ENCODE measurements around the gene MIAT. TPM values are rescaled to one million over a fixed set of nuclear protein-coding genes. Genes with fewer than 3 reads are reported as not detected.

Gene MIAT
- total and polyA plus RNA-seq, 2 of the 13 experiments (the other 11 are each of a cell fraction or from before 2014, with no cell fraction given) = 0.04 TPM; not detected in 1

DNA sequence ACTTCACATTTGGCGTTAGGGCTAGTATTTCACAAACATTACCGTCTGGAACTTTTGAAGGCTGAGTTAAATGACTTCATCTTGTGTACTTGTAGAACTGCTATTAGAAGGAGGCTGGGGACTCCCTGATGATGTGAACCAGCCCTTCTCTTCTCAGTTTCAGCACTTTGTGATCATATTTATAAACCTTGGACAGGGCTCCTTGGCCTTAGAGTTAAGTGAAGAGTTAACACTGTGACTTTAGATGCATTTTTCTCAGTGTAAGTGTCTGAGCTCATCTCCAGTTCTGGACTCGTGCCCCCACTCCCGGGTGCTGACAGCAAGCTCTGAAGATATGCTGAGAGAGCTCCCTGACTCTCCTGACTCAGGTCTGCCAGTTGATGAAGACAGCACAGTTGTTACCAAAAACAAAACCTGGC lies 8.4 kb downstream of the MIAT start:
- Histone ChIP-seq H2AFZ (ENCODE audit: low read length) (no peak overlapping the region), H3K9me3 (ENCODE audit: low read length) (no peaks in the 10 kb centered on the region), H3K9ac (ENCODE audit: insufficient read depth, low read depth, low read length) (no peak overlapping the region), H3K36me3 (replicated peaks in 1 of 2; ENCODE audit: control insufficient read depth in 1 of 2, insufficient read depth in 2 of 2, low read length in 2 of 2) (no peaks in the 10 kb centered on the region), H3K4me3 (replicated peaks in 1 of 3; ENCODE audit: insufficient read depth in 1 of 3, low read depth in 2 of 3, low read length in 3 of 3) (no peak overlapping the region), H3K27me3 (ENCODE audit: control insufficient read depth in 1 of 2, insufficient read depth in 2 of 2, low read length in 2 of 2) (peaks cover 0 to 33% of the 10 kb centered on the region in 2 experiments; a peak in 2 of 5 replicates), H4K20me1 (ENCODE audit: insufficient read depth, low read length) (no peaks in the 10 kb centered on the region), H3K79me2 (ENCODE audit: insufficient read depth, low read length) (no peaks in the 10 kb centered on the region), H3K27ac (ENCODE audit: extremely low read length, insufficient read depth, low read length) (no peak overlapping the region), H3K4me2 (ENCODE audit: low read depth, low read length) (no peak overlapping the region), H3K4me1 (ENCODE audit: insufficient read depth, low read length) (no peaks in the 10 kb centered on the region)
- WGBS (ENCODE audit: low lambda C conversion rate) = 5% methylated on average over 4 of the region's 4 CpGs
- ChIA-PET CTCF (ENCODE audit: low intra/inter-chr PET ratio, low total read pairs) (interaction anchor here (1.3 kb wide), 1 partner anchor 301 kb away, joined by 4 read pairs; no protein-coding TSS in a partner anchor), POLR2A (no interaction called here)
- no peak for ATAC-seq
- TF ChIP-seq HNRNPK (IDR thresholded peaks at IDR 0.05; ENCODE audit: low read depth, low read length, poor library complexity, severe bottlenecking) (no peak), TOE1 (CRISPR knock-in tag; IDR thresholded peaks at IDR 0.05) (no peak), ARID2 (CRISPR knock-in tag; IDR thresholded peaks at IDR 0.05; ENCODE audit: borderline replicate concordance) (no peak), HES4 (CRISPR knock-in tag; IDR thresholded peaks at IDR 0.05; ENCODE audit: borderline replicate concordance) (no peak)
- BruUV-seq (replicated peaks) = no TSS peak
- FAIRE-seq = no peak
- DNase-seq (ENCODE audit: low spot score) = no peak
- in situ Hi-C loops (cut with HindIII; ENCODE audit: extremely low pct_ligation_motif_present, low pct_unique_long_range_greater_than_20kb) = no loop called here
- intact Hi-C loops (cut with micrococcal nuclease; ENCODE audit: unreplicated experiment) = loop anchor here (5.0 kb wide), 1 partner anchor 304 kb away; no protein-coding TSS in a partner anchor

DNA sequence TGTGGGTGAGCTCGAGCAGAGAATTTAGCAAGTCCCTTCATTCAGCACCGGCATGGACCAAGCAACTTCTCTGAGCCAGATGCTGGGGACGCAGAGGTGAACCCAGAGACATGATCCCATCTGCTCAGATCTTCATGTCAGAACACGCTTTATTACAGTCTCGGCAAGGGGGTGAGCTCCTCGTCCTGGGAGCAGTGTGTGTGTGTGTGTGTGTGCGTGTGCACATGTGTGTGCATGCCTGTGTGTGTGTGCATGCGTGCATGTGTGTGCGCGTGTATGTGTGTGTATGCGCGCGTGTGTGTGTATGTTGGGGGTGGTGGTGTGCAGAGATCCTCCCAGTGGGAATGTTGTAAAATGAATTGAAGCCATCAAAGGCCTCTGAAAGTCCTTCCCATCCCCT lies 9.8 kb downstream of the MIAT start:
- no peak overlapping the region for H3K27ac ChIP-seq (ENCODE audit: extremely low read length, insufficient read depth, low read length)
- in situ Hi-C loops (cut with HindIII; ENCODE audit: extremely low pct_ligation_motif_present, low pct_unique_long_range_greater_than_20kb) = no loop called here
- CTCF ChIA-PET (ENCODE audit: low intra/inter-chr PET ratio, low total read pairs) = no interaction called here
- POLR2A ChIA-PET = no interaction called here
- FAIRE-seq (no peak), ATAC-seq (no peak), DNase-seq (ENCODE audit: low spot score) (no peak)
- H3K27me3 ChIP-seq (ENCODE audit: control insufficient read depth in 1 of 2, insufficient read depth in 2 of 2, low read length in 2 of 2) = peaks cover 0 to 22% of the 10 kb centered on the region in 2 experiments; a peak in 2 of 5 replicates
- H3K9me3 ChIP-seq (ENCODE audit: low read length) = 0 out of 2 replicates have a peak, but pooled peaks cover 2% of the 10 kb centered on the region
- intact Hi-C loops (cut with micrococcal nuclease; ENCODE audit: unreplicated experiment) = loop anchor here (5.0 kb wide), 1 partner anchor 305 kb away; no protein-coding TSS in a partner anchor
- no TSS peak for BruUV-seq (replicated peaks)
- 0% methylated on average over 1 of the region's 13 CpGs for WGBS (ENCODE audit: low lambda C conversion rate)
- H3K4me2 ChIP-seq (ENCODE audit: low read depth, low read length) = no peak overlapping the region
- no peaks in the 10 kb centered on the region for H3K4me1 ChIP-seq (ENCODE audit: insufficient read depth, low read length)
- H4K20me1 ChIP-seq (ENCODE audit: insufficient read depth, low read length) = no peaks in the 10 kb centered on the region
- TF ChIP-seq, protein P1, sequence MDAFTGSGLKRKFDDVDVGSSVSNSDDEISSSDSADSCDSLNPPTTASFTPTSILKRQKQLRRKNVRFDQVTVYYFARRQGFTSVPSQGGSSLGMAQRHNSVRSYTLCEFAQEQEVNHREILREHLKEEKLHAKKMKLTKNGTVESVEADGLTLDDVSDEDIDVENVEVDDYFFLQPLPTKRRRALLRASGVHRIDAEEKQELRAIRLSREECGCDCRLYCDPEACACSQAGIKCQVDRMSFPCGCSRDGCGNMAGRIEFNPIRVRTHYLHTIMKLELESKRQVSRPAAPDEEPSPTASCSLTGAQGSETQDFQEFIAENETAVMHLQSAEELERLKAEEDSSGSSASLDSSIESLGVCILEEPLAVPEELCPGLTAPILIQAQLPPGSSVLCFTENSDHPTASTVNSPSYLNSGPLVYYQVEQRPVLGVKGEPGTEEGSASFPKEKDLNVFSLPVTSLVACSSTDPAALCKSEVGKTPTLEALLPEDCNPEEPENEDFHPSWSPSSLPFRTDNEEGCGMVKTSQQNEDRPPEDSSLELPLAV (CRISPR knock-in tag; conservative IDR thresholded peaks at IDR 0.05; ENCODE audit: low read depth) = no peak
- no peak overlapping the region for H3K4me3 ChIP-seq (replicated peaks in 1 of 3; ENCODE audit: insufficient read depth in 1 of 3, low read depth in 2 of 3, low read length in 3 of 3)
- no peak overlapping the region for H3K9ac ChIP-seq (ENCODE audit: insufficient read depth, low read depth, low read length)
- no peaks in the 10 kb centered on the region for H3K36me3 ChIP-seq (replicated peaks in 1 of 2; ENCODE audit: control insufficient read depth in 1 of 2, insufficient read depth in 2 of 2, low read length in 2 of 2)
- H3K79me2 ChIP-seq (ENCODE audit: insufficient read depth, low read length) = no peaks in the 10 kb centered on the region
- H2AFZ ChIP-seq (ENCODE audit: low read length) = no peak overlapping the region
